Measurements from ENCODE around the gene TRAF3IP3.
A peak's percentile ranks its signal among the peaks of the same experiment; 100 is the strongest.
"Not testable (repeated sequence)": the region's sequence is repeated elsewhere in the genome, so short reads cannot be mapped to it uniquely, and the experiment has no call there.

The TRAF3IP3 gene

GRCh38 chr1:209769171-209769904 is 13.5 kb downstream of the TRAF3IP3 start:
- no peak for DNase-seq (ENCODE audit: low spot score)

- no peak for DNase-seq (ENCODE audit: low spot score)
Measured at GRCh38 chr1:209769971-209770370, 14.1 kb downstream of the TRAF3IP3 start.

- no peak for DNase-seq (ENCODE audit: low spot score)
Measured at GRCh38 chr1:209770636-209771415, 15.0 kb downstream of the TRAF3IP3 start.

GRCh38 chr1:209772126-209772525 is 16.3 kb downstream of the TRAF3IP3 start:
- DNase-seq (ENCODE audit: low spot score), result no peak

GRCh38 chr1:209774592-209774991 is 18.7 kb downstream of the TRAF3IP3 start:
- no peak for DNase-seq (ENCODE audit: low spot score)

GRCh38 chr1:209775678-209776077 is 19.8 kb downstream of the TRAF3IP3 start:
- no peak for DNase-seq (ENCODE audit: low spot score)

DNA sequence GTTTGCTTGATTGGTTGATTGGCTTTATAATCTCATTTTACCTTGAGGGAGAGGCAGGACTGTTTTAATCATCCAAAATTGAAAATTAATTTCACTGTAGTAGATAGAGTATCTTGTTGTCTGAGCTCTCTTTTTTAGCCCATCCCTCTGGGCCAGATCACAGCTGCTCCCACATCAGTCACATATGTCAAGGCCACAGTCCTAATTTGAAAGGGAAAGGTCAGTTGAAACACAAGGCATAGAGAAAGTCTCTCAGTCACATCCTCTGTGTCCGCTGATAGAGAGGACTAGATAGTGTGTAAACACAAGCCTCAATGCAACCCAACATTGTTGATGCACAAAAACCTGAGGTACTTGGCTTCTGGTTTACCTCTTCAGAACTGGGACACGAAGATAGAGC is 21.7 kb downstream of the TRAF3IP3 start:
- DNase-seq (ENCODE audit: low spot score), result no peak

DNA sequence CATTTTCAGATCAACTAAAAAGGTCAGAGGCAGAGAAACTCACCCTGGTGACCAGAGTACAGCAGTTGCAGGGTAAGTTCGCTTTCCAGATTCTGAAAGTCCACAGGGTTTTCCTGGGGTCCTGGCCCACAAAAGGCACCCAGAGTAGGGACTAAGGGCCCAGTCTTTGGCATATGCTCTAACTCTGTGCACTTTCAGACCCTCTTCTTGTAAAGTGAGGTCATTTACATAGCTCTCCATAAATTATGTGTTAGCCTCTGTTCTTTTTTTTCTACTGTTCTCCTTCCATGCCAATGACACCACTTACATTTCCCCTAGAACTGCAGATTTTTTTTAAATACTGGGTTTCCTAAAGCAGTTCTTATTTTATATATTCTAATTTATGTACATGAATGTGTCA is 22.2 kb downstream of the TRAF3IP3 start:
- DNase-seq (ENCODE audit: low spot score), result no peak

DNA sequence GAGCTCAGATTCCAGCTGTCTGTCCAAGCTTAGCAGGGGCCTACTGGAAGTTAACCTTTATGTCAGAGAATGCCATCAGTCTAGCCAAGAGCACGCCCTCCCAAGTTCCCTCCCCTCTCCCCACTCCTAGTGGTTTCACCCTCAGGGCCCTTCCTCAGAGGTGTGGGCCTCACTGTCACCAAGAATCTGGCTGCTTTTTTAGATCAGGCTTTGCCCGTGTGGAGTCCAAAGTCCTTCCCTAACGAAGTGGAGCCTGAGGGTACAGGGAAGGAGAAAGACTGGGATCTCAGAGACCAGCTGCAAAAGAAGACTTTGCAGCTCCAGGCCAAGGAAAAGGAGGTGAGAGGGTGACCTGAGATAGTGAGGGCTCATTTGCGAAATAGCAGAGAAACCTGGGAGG is 24.4 kb downstream of the TRAF3IP3 start:
- no peak for DNase-seq (ENCODE audit: low spot score)

- DNase-seq (ENCODE audit: low spot score), result no peak
Measured at GRCh38 chr1:209783386-209783785, 27.5 kb downstream of the TRAF3IP3 start.

- peak; percentile 98 for DNase-seq (ENCODE audit: low spot score)
Measured at GRCh38 chr1:209784265-209785169, 28.7 kb downstream of the TRAF3IP3 start, which contains the start of gene C1orf74. TSS of gene C1orf74 (minus strand) at chr1:209784559. CDS start at chr1:209783634, 925 bp downstream.

DNA sequence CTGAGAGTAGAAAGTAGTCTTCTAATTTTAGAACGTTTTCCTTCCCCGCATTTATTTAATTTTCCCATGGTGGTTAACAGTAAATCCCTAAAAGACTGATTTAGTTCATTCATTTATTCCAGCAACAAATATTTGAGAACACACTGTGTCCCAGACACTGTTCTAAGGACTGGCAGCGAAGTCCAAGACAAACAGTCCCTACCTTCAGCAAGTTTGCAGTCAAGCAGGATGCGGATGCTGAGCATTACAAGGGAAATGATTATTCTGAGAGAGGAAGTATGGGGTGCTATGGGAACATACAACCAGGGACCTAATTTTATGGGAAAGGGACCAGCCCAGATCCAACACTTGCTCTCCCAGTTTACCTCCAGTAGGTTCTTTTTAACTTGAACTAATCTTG is 29.7 kb downstream of the TRAF3IP3 start:
- no peak for DNase-seq (ENCODE audit: low spot score)

DNA sequence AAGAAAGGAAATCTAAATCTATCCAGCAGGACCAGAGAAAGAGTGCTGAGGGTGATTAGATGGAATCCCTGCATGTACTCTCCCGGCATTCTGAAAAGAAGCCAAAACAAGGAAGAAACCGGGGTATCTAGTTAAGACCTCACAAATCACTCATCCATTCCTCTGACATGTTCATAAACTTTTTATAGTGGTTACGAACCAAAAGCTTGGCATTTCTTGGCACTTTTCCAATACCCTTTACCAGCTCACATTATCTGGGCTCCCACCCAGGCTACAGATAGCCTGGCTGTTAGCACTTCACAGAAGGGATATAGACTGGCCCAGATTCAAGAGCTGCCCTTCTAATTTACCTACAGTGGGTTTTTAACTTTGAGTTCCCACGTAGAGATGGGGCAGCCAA is 30.3 kb downstream of the TRAF3IP3 start:
- peak; percentile 59 for DNase-seq (ENCODE audit: low spot score)

DNA sequence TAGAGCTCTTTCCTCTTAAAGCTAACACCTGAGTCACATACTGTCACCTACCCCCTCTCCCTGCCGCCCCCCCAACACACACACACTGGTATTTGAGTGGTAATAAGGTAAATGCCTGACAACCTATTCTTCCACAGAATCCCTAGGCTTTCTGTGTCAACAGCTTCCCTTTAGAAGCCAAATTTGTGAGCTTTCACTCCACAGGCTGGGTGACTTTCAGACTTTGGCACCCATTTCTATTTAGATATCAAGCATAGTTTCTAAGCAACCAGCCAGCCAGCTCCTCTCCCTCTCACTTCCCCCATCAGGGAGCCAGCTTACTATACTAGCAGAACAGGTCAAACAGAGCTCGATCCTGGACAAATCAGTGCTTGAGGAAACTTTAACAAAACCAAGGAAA is 31.7 kb downstream of the TRAF3IP3 start:
- no peak for DNase-seq (ENCODE audit: low spot score)

GRCh38 chr1:209789245-209789644 is 33.4 kb downstream of the TRAF3IP3 start:
- no peak for DNase-seq (ENCODE audit: low spot score)

DNA sequence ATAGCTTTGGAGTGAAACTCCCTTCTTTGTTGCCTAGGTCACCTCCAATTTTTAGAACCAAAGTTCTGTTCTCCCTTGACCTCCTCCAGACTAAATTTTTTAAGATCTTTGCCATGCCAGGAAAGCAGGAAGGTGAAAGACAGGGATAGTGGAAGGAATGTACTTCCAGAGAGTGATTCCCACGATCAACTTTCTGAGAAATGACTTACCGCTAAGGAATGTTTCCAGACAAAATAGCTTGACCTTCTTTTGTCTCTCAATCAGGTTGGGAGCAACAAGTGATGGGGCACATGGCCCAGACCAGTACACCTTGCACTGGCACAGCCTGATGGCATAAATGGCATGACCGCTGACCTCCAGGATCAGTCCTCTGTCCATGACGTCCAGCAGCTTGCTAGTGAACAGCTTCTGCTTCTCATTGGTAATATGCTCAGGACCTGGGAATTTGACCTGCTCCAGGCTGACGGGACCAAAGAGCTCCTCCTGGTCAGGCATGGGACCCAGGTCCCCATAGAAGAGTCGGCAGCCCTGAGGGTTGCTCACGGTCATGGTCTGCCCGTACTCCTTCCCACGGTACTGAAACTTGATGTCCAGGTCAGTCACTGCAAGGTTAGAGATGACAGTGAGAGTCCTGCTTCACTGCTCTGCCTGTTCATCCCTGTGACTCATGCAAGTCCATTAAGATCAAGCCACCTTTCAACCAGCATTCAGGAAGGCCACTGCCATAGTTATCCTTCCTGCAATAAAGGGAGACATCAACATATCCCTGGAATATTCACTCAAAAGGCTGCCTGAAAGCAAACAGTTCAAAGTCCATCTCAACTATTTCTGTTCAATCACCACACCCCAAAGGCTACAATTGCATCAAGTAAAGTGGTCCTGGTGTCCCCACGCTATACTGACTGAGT is 34.7 kb downstream of the TRAF3IP3 start:
- DNase-seq (ENCODE audit: low spot score), result no peak

DNA sequence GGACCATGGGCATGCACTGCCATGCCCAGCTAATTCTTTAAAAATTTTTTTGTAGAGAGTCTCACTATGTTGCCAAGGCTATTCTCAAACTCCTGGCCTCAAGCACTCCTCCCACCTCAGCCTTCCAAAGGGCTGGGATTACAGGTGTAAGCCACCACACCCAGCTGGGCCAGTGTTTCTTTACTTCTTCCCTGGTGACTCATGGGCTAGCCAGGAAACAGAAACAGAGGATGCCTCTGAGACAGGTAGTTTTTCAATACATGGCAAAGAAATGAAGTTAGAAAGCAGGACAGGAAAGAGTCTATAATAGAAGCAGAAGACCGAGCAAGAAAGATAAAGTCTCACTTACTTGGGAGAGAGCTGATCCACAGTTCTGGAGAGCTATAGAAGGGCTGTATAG is 36.1 kb downstream of the TRAF3IP3 start:
- no peak for DNase-seq (ENCODE audit: low spot score)

DNA sequence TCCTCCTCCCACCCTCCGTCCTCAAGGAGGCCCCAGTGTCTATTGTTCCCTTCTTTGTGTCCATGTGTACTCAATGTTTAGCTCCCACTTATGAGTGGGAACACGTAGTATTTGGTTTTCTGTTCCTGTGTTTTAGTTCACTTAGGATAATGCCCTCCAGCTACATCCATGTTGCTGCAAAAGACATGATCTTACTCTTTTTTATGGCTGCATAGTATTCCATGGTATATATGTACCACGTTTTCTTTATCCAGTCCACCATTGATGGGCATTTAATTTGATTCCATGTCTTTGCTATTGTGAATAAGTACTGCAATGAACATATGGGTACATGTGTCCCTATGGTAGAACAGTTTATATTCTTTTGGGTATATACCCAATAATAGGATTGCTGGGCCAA is 37.9 kb downstream of the TRAF3IP3 start:
- DNase-seq (ENCODE audit: low spot score), result not testable (repeated sequence)

DNA sequence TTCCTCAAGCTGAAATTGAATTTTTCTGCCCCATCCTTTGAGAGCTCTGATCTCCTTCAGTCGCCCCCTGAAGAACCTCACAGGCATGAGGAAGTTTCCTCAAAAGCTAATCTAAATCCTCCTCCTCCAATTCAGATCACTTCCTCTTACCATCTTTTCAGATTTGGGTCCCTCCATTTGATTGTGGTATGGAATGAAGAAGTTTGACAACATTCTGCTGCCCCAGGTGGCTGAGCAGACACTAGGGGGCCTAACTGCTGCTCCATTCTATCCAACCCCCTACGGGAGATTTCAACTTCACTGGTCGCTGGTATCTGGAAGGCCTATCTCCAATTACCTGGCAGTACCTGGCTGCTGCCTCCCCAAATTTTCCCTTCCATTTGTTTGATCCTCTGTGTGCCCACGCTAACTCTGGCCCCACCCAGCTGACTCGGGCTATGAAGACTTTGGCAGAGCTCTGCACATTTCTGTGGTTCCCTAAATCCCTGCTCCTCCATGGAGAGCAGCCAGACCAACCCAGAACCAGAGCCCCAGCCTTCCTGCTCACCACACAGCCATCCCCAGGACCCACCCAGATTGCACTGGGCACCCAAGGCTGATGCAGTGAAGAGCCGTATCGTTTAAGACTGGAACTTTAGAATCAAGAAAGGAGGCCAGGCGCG is 42.3 kb downstream of the TRAF3IP3 start:
- DNase-seq (ENCODE audit: low spot score), result no peak

DNA sequence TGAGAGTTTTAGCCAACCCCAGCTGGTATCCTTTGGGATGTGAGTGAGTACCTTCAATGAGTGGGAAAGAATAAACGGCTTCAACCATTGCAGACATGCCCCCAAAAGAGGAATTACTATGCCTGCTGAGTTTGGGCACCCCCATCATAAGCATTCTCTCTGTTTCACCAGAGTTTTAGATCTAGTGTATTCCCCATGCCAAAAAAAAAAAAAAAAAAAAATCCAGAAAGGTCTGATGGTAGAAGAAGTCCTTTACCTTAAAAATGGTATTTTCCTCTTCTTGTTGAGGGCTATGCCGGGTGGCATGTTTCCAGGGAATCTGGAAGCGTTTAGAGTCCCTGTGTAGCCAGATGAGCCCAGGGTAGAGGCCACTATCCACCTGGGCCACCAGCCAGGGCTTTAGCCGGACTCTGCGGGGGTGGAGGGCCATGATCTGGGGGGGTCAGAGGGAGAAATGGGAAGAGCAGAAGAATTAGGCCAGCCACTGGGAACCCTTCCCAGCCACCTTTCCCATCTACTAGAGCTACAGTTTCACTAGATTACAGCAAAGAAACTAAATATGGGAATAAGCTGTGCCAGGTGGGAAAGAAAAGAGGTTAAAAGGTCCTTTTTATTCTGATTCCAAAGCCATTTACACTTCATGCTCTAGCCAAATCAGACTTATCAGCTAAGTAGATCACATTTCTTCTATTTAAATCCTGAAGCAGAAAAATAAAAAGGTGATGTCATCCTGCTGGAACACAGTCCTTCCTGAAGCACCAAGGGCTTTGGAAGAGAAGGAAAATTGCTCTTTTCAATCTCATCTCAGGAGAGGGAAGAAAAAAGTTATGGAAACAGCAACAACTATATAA is 45.4 kb downstream of the TRAF3IP3 start:
- DNase-seq (ENCODE audit: low spot score), result no peak
